Stomach (tissue), 4 donors: ENCODE results near the gene RAB22A.
"Not testable (repeated sequence)": the region's sequence is repeated elsewhere in the genome, so short reads cannot be mapped to it uniquely, and the experiment has no call there.

Experiments used
- CTCF ChIP-seq, 7 experiments: fragments of 450-650 bp in 4 of 7; fragments of 200-600 bp in 3 of 7; sonication (generic) in 3 of 7; IDR thresholded peaks; one replicate each; pipeline ENCODE4 v1.5.1; 2016 to 2019; ENCODE audit warnings: antibody characterized with exemption in 7 of 7, control low read depth in 2 of 7, mild to moderate bottlenecking in 1 of 7
- POLR2AphosphoS5 ChIP-seq, 3 donors: sonication (generic); formaldehyde crosslinking; IDR thresholded peaks; one replicate each; pipeline ENCODE4 v1.6.1; 2016; ENCODE audit warnings: antibody characterized with exemption in 3 of 3

GRCh38 chr20:58414216-58414615 lies 104.7 kb downstream of the RAB22A start:
- TF ChIP-seq CTCF, POLR2AphosphoS5 (IDR thresholded peaks at IDR 0.05): not testable (repeated sequence)
